HPDE6-E6E7 (cell line): Measurements from ENCODE around the gene MBOAT7.

Source experiments
- DNase-seq: peaks from one replicate; pipeline ENCODE4 v3.0.0; 2011; ENCODE audit warnings: missing footprints; ENCODE audit errors: extremely low spot score

MBOAT7 gene

GRCh38 chr19:54164369-54165068 lies 24.9 kb downstream of the MBOAT7 start:
- DNase-seq: no peak

DNA sequence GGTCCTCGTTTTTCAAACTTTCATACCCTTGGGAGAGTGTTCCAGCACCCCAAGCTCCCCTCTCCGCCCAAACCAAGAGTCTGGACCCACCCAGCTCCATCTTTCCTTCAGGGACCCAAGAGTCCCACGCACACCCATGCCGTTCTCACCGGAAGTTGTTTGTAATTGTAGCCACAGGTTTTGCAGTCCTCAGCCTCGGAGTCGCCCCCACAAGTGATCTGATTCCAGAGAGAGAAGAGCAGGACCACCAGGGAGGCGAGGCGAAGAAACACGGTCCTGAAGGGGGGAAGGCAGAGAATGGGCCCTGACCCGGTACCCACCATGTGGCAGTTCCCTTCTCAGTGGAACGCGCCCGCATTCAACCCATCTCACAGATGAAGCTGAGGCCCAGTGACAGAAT lies 26.5 kb downstream of the MBOAT7 start:
- no peak for DNase-seq

DNA sequence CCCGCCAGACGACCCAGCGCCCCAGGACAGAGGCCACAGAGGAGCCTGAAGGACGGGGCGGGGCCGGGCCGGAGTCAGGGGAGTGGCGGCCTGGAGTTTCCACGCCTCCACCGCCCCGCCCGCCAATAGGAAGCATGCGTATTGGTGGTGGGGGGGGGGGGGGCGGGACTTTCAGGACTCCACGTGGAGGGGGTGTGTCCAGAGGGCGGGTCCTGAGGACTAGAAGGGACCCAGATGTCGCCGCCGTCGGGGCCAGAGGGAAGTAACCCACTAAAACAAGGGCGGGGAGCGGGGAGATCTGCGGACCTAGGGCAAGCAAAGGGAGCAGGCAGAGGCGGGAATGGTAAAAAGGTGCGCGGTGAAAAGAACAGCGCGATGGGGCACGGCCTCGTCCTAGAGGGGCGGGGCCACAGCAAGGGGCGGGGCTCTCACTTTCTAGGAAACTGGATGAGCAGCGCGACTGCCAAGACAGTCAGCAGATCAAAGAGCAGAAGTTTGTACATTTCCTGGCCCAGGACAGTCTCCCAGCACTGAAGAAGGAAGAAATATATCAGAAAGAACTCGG lies 27.1 kb downstream of the MBOAT7 start:
- no peak for DNase-seq

DNA sequence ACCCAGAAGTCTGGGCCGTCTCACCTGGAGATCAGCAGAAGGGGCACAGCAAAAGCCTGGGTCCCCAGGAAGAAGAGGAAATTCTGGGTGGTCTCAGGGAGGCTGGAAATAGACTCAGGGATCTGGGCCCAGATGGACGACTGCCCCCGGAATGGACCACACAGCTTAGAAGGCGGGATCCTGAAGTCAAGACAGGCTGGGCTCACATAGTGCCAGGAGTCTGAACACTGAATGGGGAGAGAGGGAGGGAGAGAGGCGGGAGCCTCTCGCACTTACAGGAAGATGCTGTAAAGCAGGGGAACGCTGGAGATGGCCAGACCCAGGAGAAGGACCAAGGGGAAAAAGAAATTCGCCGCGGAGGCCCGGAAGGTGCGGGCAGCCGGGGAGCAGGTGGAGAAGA lies 28.5 kb downstream of the MBOAT7 start:
- no peak for DNase-seq

- DNase-seq: no peak
Measured at GRCh38 chr19:54160182-54160811, 29.1 kb downstream of the MBOAT7 start.

DNA sequence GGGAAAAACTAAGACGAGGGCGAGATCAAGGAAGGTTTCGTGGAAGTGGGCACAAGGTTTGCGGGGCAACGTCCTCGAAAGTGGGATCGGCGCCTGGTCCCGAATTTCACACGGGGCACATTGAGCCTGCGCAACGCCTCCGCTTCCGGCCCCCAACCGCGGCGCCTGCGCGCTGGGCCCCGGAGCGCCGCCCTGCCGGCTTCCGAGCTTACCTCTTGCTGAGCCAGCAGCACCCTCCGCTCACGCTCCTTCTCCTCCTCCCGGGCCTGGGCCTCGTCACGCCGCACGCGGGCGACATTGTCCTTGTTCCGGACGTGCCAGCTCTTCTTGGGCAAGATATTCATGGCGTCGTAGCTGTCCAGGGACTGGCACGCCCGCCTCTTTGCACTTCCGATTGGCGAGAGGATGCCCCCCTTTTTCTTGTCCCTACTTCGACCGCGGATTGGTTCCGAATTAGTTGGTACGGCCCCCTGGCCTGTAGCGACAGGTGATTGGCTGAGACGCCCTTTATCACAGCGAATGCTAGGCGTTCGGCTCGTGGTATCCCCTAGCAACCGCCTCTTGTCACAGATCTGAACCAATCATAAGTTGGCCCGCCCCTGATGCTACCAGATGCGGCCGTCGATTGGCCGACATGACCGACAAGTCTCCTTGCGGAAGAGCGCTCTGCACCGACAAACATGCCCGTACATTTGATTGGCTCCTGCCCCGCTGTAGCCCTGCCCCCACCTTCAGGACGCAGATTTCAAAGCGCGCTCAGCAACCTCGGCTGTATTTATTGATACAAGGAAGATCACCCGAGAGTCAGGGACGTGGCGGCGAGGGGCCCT lies 29.8 kb downstream of the MBOAT7 start, which contains the start of gene LENG1:
Gene LENG1, minus strand, starts transcription at position 370 of the 830 bp plus-strand sequence. Its CDS starts 26 bp downstream, at position 344.
- DNase-seq: peak; percentile 99

- no peak for DNase-seq
Measured at GRCh38 chr19:54158812-54159351, 30.5 kb downstream of the MBOAT7 start.

DNA sequence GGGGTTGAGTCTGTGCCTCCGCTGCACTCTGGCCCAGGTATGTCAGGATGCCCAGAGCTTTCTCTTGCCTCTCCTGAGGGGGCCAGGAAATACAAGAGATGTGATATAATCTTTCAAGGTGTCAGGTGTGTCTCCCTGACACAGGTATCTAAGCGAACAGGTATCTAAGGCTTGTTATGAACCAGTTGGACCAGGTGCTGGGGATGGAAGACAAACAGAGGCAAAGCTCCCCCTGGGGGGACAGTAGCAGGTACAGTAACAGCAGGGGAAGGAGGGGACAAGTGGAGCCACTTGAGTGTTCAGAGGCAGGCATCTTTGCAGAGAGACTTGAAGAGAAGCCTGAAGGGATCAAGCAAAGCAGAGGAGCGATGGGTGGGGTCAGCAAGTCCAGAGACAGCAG lies 32.4 kb downstream of the MBOAT7 start:
- DNase-seq: no peak

- no peak for DNase-seq
Measured at GRCh38 chr19:54156490-54156889, 32.9 kb downstream of the MBOAT7 start.

DNA sequence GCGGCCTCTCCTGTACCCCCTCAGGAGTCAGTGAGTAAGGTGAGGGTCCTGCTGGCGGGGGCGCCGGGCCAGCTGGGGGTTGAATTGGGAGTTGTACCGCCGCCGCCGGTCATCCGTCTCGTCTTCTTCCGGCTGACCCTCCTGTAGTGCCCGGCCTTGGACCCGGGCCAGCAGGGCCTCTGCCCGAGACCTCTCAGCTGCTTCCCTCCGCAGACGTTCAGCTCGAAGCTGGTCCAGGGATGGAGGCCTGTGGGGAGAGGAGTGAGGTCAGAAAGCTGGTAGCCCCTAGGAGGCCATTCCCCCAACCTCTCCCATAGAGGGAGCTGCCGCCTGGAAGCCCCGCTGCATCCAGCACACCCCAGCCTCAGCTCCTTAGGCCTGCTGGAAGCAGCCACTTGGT lies 33.7 kb downstream of the MBOAT7 start:
- no peak for DNase-seq

DNA sequence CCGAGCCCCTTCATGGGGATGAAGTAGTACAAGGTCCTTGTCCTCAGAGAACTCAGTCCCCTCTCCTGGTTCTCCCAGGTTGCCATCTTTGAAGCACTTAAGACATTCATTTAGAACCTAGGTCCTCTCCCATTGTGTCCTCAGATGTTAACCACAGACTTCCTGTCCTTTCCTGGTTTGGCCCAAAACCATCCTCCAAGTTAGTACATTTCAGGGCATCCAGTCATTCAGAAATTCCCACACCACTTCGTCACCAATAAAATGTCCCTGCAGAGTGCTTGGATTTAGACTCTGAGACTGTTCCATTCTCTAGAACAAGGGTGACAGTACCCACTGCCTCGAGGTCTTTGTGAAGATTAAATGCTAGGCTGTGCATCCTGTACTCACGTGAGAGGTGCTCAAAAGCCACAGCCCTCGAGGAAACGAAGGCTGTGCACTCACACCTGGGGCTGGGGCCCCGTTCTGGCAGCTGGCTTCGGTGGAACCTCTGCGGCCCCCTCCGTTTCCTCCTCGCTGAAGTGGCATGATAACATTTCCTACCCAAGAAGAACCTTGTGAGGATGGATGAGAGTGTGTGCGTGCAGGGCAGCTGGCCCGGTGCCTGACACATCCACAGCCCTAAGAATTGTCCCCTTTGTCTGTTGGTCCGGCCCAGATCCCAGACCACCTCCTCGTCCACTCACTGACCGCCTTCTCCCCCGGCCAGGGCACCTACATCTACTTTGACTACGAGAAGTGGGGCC lies 34.6 kb downstream of the MBOAT7 start:
- DNase-seq: no peak

GRCh38 chr19:54153731-54154326 lies 35.6 kb downstream of the MBOAT7 start:
- DNase-seq: no peak

DNA sequence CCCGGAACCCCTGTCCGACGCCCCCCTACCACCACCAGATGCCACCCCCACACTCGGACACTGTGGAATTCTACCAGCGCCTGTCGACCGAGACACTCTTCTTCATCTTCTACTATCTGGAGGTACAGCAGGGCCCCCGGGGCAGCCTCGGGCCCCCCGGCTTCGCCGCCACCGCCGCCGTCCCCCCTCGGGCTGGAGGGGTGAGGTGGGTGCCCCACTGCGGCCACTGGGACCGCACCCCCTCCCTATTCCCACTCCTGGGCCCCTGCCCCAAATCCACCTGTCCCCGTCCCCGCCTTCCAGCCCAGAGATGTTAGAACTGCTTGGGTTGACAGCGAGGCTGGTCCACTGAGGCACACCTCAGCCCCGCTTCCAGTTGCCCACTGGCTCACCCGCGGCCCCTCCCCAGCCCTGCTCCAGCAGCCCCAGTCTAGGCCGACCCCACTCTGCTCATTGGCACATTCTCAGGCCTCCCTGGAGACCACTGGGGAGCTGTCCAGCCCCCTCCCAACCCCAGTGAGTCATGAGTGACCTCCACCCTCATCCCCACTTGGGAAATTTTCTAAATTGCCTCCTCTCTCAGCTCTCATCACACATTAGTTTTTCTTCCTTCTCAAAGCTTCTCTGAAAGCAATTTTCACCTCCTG lies 36.4 kb downstream of the MBOAT7 start:
- no peak for DNase-seq

GRCh38 chr19:54152267-54152666 lies 37.1 kb downstream of the MBOAT7 start:
- no peak for DNase-seq

DNA sequence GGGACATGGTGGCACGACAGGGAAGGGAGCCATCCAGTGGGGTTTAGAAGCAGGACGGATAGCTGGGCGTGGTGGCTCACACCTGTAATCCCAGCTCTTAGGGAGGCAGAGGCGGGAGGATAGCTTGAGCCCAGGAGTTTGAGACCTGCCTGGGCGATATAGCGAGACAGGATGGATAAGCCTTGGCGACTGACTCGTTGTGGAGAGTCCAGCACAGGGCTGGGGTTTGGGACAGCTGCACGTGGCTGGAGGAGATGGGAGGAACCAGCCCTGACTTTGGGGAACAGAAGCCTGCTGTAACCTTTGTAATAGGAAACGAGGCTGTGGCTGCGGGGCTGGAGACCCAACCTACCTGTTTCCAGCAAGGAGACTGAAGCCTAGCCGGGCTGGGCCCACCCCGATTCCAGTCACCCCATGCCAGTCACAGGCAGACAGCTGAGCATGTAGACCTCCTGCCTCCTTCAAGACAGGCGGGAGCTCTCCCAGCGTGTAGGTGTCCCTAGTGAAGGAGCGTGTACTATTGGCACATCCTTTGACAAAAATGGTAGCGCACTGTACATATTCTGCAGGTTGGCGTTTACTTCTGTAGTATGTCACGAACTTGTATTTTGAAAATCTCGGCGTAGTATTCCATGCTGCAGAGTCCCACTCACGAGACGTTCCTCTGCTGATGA lies 37.9 kb downstream of the MBOAT7 start:
- DNase-seq: no peak

DNA sequence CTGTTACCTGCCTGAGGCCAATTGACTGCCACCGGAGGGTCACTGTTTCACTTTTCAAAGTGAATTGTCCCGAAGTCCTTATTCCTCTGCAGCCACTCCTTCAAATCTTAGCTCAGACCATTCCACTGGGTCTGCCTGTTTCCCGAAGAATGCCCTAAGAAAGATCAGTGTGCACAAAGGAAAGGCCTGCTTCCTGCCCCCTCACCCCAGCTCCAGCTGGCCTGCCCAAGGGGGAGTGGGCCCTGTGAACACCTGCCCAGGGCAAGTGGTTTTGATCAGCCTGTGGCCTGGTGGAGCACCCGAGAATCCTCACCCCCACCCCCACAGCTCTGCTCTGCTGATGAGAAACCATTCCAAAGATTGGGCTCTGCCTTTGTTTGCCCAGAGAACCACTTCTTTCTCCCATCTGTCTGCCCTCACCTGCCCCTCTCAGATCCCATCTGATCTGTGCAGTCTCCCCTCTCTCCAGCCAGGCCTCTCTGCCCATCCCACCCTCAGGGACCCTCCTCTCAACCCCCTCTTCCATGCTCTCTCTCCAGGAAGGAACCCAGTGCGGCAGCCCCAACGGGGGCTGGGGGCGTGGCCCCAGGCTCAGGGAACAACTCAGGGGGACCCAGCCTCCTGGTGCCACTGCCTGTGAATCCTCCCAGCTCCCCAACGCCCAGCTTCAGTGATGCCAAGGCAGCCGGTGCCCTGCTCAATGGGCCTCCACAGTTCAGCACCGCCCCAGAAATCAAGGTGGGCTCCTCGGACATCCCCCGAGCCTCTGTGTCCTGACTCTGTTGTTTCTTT lies 40.2 kb downstream of the MBOAT7 start:
- DNase-seq: no peak

GRCh38 chr19:54148158-54148557 lies 41.2 kb downstream of the MBOAT7 start:
- DNase-seq: no peak

DNA sequence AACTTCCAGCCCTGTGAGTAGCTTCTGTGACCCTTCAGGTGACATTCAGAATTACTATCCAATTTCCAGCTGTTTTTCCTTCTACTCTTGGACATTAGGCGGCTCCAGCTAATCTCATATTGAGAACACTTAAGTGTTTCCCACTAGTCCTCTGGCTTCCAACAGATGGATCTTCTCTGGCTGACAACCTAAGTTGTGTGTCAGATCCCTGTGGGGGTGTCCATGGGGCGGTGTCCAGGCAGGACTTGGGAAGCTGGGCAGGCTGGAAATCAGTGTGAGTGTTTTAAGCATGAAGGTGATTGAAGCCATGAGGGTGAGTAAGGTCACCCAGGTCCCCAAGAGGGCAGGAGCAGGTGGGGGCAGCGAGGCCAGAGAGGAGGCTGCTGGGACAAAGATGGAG lies 41.7 kb downstream of the MBOAT7 start:
- DNase-seq: no peak

- no peak for DNase-seq
Measured at GRCh38 chr19:54145541-54146158, 43.7 kb downstream of the MBOAT7 start.
